Inferior parietal cortex (tissue), 1 donor: ENCODE data around the gene MTA1.
A peak's percentile ranks its signal among the peaks of the same experiment; 100 is the strongest.

Source experiments
- DNase-seq: peaks from one replicate; pipeline ENCODE4 v3.0.0-alpha.2; 2016; ENCODE audit errors: extremely low spot score

The MTA1 gene

DNA sequence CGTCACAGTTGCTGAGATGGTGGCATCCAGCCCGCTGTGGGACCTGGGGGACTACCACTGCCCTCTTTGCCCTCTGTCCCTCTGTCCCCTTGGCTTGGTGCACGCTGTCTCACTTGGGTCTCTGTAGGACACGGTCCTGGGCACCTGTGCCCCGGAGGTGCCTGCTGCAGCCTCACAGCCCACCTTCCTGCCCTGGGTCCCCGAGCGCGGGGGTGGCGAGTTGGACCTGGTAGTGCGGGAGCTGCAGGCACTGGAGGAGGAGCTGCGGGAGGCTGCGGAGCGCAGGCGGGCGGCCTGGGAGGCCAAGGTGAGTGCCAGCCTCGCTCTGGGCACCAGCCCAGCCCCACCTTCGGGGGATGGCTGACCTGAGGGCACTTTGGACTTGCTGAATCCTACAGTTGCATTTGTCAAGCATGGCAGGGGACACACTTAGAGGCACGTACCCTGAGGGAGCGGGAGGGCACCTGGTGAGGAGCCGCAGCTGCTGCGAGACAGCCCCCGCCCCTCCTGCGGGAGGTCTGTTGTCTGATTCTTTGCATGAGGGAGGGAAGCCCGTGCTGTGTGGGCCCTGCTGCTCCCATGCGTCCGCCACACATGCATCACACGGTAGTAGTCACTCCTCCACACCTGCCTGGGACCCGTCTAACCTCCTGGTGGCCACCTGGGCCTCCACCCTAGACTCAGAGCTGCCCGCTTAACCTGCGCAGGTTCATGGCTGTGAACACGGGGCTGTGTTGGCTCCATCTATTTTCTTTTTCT lies 78.2 kb downstream of the MTA1 start:
- no peak for DNase-seq

DNA sequence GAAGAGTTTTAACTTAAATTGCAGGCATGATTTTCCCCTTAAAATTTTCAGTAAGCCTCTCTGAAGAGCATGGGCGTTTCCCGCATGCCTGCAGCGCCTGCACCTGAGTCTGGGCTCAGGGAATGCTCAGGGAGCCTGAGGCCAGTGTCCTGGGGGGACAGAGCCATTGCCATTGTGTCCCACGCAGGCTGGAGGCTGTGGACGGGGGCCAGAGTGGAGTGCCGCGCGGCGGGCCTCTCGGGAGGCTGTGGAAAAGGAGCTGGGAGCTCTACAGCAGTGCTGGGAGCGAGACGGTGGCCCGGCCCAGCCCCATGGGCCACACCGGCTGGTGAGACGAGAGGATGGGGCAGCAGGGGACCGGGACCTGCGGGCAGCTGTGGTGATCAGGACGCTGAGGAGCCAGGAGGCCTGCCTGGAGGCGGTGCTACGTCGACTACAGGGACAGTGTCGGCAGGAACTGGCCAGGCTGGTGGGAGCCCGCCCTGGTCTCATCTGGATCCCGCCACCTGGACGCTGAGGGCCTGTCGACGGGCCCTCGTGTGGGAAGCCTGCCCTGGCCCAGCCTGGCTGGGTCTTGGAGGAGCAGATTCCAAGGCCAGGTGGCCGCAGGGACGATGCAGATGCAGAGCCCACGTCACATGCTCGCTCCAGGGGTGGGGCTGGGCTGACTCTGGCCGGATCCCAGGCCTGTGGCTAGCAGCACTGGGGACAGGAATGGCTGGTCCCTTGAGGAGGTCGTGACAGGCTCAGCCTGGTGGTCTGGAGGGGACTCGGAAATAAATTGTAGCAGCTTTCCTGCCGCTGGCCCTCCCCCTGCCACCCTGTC lies 79.0 kb downstream of the MTA1 start:
- no peak for DNase-seq

- peak; percentile 71 for DNase-seq
These were observed 79.8 kb downstream of the MTA1 start for GRCh38 chr14:105499256-105500035.

- no peak for DNase-seq
These were observed 80.6 kb downstream of the MTA1 start for GRCh38 chr14:105500036-105500725.

DNA sequence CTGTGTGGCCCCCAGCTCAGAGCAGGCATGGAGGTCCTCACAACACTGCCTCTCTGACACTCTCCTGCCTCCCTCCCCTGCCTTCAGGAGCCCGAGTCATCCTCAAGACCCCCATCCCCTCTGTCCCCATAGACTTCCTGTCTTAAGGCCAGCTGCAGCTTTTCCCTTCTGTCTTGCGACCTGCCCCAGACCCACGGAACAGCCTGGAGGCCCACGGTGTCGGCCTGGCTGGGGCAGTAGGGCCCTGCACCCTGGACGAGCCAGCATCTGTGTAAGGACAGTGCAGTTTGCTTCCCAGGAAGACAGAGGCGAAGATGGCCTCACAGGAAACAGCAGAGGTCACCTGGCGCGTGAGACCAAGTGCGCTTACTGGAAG lies 81.1 kb downstream of the MTA1 start:
- no peak for DNase-seq

GRCh38 chr14:105501504-105502291 lies 82.1 kb downstream of the MTA1 start:
- DNase-seq, result no peak

GRCh38 chr14:105502446-105503295 lies 83.0 kb downstream of the MTA1 start:
- no peak for DNase-seq

GRCh38 chr14:105503296-105503640 lies 83.6 kb downstream of the MTA1 start:
- no peak for DNase-seq

- no peak for DNase-seq
These were observed 84.5 kb downstream of the MTA1 start for GRCh38 chr14:105503935-105504692.

DNA sequence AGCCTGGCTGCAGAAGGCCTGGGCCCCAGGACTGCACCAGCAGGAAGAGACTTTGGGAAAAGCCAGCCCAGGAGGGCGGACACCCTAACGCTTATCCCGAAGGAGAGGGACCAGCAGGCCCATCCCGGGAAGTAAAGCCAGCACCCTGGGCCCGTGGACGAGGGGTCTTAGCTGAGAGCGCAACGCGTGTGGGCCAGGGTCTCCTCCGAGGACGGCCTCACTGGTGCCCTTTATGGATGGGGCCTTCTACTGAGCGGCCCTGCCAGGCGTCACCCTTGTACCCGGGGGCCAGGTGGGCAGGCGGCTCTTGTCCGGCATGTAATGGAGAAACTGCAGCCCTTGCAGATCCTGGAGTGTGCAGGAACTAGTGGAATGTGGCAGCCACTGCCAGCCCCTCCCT lies 85.5 kb downstream of the MTA1 start:
- no peak for DNase-seq

- no peak for DNase-seq
These were observed 87.6 kb downstream of the MTA1 start for GRCh38 chr14:105507247-105507646.

DNA sequence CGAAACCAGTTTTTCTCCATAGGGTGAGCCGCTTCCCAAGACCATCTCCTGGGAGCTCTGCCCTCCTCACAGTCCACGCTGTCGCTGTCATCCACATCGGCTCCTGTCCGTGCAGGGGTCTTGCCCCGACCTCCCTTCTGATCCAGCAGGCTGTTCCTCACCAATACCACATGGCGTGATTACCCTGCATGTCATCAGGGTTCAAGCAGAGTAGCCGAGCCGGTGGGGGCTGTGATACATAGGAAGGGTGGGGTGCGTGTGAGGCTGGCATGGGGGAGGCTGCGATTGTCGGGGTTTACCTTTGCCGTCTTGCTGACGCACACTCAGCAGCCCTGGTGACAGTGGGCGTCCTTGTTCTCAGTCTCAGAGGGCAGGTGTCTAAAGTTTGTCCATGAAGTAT lies 88.4 kb downstream of the MTA1 start:
- no peak for DNase-seq

- no peak for DNase-seq
These were observed 89.0 kb downstream of the MTA1 start for GRCh38 chr14:105508601-105509000.

- no peak for DNase-seq
These were observed 97.5 kb downstream of the MTA1 start for GRCh38 chr14:105517096-105517495.

GRCh38 chr14:105519946-105520698 lies 100.5 kb downstream of the MTA1 start:
- DNase-seq, result no peak
